ELR (cell line): ENCODE data around the gene NTN1.
A peak's percentile ranks its signal among the peaks of the same experiment; 100 is the strongest.
"Not testable (repeated sequence)": the region's sequence is repeated elsewhere in the genome, so short reads cannot be mapped to it uniquely, and the experiment has no call there.

Source experiments
- DNase-seq: peaks from one replicate; pipeline ENCODE4 v3.0.0-alpha.2; 2015; ENCODE audit warnings: low read depth

NTN1 gene

DNA sequence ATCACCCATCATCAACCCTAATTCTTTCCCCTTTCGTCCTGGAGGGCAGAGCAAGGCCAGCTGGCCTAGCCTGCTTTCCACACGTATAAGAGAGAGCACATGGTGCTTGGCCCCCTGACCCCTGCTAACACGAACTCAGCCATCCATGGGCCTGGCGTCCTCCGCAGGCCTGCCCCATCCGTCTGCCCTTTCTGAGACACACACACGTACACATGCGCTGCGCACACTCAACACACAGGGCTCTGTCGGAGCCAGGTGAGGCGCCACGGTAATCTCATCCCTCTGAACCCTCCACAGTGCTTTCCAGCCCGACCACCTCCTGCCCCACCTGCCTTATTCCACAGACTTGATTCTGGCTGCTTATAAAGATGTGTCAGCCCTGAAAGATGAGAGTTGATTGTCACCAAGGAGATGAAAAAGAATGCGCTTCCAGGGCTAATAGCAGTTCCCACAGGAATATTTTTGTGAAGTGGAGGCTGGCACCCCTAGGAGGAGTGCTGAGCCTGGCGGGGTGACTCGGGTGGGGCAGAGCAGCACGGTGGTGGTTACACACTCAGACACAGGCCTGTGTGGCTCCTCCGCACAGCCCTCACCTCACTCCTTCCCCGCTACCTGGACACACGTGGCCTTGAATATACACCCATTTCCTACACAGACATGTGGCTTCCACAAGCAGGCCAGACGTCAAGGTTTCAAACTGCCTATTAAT, 228.1 kb downstream of the NTN1 start:
- DNase-seq: no peak

DNA sequence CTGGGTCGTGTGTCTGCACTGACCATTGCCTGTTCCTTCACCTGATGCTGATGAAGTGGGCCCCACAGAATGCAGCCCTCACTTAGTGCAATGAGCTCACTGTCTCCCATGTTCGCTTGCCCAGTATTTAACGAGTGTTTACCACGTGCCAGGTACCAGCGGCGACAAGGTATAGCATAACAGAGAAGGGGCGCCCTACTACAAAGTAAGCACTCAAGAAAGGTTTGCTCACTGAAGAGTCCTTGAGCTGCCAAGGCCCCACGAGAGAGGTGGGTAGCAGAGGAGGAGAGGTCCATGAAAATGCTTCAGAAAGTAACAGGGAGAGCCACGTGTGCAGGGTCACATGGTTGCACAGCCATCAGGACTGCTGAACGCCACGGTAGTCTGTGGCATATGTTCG, 230.0 kb downstream of the NTN1 start:
- DNase-seq: no peak

DNA sequence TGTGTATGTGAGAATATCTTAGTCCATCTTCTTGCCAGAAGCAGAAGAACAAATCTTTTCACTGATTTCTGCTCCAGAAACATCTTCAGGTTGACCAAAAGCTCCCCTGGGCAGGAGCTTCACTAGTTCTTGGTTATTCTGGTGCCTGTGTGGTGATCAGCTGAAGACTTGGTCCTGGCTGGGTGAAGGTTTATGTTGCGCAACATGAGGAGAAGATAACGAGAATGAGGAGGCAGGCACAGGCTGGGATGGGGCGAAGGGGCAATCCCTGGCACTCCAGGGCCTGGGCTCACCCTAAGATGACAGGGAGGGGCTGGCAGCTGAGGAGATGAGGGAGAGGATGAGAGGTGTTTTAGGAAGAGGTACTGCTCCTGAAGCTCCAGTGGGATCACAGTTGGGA, 232.0 kb downstream of the NTN1 start:
- no peak for DNase-seq

DNA sequence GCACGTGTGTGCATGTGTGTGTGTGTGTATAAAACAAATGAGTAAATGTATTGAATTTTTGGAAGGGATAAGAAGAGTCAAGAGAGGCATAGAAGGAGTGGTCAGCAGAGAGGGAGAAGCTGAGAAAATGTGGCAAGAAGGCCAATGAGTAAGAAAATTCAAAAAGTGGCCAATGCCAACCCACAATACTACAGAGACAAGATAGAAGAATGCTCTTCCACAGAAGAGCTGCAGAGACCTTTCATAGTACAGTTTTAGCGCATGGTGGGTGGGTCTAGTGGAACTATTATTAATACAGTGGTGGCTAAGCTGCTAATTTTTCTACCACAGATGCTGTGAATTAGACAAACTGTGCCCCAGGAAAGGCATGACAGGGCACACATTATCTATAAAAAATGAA, 233.5 kb downstream of the NTN1 start:
- no peak for DNase-seq

DNA sequence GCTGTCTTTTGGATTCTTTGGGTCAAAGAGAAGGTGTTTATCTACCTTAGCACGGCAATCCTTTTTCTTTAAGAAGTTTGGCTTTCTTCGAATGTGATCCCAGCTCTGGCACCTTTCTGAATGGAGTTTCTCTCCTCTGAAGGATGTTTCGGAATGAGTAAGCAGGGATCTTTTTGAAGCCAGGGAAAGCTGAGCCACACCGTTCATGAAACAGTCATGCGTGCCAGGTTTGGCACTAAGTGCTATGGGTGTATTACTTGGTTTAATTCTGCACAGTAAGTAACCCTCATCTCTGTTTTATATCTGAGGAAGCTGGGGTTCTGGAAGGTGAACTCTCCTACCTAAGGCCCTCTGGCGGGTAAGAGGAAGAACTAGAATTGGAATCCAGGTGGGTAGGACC, 234.5 kb downstream of the NTN1 start:
- no peak for DNase-seq

DNA sequence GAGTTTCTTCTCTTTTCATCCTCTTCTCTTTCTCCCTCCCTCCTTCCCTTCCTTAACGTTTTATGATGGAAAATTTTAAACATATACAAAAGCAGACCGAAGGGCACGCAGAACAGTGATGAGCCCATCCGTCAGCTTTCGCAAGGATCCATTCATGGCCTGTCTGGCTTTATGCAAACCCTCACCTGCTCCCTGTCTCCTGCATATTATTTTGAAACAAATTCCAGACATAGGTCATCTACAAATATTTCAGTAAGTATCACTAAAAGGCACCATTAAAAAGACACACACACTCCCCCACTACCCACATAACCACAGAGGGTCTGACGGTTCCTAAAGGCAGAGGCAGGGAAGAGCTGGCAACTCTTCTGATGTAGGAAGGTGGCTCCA, 235.0 kb downstream of the NTN1 start:
- DNase-seq: no peak

DNA sequence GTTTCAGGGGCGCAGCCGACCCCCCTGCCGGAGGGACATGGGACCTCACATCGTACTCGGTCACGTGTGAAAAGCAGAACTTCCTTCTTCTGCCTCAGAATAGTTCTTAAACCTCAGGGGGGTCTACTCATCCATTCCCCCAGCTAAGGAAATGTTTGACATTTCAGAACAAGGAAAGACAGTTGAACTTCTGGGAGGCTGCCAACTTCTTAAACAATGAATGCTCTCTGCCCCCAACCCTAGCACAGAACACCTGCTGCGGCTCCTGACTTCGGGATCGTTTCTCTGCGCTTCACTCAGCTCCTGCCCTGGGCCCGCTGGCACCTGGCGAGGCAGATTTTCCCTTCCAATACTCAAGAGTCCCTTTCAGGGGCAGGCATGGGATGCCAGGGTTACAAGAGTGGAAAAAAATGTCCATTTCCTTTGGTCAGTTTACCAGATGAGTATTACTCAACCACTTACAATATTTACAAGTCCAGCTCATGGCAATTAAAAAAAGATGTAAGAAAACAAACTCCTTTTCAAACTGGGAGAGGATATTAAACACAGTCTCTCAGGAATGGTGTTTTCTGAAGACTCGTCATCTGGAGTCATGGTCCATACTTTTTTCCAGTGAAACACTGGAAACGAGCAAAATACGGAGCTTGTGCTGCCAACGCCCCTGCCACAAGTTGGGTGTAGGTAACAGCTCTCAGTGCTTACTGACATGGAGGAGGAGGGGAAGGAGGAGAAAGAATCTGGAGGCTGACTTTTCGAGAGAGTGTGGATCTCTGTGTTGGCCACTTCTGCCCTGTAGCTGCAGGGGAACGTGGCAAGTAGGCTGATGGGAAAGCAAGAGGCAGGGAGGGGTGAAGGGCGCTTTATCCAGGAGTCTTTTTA, 235.7 kb downstream of the NTN1 start:
- peak; percentile 6 for DNase-seq

DNA sequence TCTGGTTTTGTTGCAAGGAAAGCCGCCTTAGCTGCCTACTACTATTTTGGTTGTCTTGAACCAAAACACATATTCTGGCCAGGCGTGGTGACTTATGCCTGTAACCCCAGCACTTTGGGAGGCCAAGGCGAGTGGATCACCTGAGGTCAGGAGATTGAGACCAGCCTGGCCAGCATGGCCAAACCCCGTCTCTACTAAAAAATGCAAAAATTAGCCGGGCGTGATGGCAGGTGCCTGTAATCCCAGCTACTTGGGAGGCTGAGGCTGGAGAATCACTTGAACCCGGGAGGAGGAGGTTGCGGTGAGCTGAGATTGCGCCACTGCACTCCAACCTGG, 236.3 kb downstream of the NTN1 start:
- not testable (repeated sequence) for DNase-seq

DNA sequence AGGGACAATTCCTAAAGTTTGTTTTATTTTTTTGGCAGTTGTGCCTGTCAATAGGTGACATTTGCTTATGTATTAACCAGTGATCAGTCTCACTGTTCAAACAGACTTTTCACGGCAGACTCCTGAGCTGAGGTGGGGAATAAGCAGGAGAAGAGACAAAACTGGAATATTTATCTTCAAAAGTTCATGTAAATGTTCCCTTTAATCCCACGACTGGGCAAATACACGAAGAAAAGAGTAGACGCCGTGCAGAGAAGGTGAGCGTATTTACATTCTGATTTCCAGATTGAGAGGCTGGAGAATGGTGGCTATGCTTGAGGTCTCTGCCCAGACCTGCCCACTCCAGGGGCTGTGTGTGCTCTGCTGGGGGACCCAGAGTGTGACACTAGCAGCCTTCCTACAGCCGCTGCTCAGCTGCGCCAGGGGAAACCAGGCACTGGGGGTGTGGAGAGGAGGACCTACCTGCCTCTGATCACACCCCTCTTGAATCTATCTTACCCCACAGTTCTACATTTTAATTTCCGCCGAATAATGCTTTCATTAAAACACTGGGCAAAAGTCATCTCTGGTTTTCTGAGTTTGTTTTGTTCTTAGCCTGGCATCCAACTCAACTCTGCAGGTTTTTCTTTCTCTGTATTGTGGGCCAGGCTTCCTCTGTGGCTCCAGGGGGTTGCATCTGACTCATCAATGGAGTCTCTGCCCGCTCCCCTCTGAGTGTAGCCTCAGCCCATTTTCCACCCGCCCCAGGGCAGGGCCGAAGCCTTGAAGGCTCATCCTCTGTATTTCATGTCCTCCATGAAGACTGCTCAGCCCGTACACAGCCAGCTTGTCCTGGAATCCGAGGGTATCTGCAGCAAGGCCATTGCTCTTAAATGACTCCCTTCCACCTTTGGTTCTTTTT, 237.1 kb downstream of the NTN1 start:
- DNase-seq: no peak

DNA sequence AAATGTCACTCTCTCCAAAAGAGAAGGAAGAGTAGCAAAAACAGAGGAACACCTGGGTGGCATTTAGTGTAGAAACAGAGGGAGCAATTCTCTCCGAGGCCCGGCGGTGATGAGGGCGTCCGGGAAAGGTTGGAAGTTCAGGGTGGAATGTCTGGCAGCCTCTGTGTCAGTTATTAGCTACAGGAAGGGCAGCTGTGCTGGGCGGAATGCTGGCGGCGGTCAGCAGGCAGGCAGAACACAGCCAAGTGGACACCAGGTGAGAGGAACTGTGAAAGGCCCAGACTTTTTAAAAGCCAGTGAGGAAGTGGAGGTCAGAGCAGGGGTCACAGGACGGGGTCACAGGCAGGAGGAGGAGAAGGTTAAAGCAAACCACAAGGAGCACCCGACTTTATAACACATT, 238.1 kb downstream of the NTN1 start:
- no peak for DNase-seq

DNA sequence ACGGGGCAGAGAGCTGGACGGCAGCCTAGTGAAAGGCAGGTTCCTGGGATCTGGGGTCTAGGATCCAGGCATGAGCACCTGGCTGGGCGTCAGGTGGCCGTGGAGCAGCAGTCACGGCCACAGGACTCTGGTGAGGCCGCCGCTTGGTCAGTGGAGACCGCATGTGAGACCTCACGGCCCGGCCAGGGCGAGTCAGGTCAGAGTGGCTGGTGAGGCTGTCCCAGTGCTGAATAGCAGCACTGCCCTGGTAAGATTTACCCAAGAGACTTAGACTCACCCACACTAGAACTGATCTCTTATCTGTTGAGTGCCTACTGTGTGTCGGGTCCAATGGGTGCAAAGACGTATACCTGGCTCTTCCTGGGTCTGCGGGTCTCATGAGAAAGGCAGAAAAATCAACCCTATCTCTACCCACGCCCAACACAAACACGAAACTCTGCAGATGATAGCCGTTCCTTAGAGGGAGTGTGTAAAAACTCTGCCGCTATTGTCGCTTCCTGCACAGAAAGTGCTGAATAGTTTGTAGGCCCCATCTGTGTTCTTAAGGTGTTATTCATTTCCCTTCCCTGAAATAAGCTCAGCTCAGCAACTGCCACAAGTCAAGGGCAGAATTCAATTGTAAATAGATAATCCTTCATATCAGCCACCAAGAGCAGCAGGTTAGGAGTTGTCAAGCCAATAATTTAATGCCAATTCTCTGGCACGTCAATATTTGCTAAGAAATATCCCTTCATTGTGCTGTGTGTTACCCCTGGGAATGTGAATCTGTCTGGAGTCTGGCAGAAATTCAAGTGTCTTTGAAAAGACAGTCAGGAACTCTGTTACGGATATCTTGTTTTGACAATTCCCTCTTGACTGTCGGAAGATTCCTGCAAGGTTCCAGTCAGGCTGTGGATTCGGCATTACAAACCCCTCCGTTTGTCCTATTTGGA, 240.0 kb downstream of the NTN1 start:
- DNase-seq: no peak

DNA sequence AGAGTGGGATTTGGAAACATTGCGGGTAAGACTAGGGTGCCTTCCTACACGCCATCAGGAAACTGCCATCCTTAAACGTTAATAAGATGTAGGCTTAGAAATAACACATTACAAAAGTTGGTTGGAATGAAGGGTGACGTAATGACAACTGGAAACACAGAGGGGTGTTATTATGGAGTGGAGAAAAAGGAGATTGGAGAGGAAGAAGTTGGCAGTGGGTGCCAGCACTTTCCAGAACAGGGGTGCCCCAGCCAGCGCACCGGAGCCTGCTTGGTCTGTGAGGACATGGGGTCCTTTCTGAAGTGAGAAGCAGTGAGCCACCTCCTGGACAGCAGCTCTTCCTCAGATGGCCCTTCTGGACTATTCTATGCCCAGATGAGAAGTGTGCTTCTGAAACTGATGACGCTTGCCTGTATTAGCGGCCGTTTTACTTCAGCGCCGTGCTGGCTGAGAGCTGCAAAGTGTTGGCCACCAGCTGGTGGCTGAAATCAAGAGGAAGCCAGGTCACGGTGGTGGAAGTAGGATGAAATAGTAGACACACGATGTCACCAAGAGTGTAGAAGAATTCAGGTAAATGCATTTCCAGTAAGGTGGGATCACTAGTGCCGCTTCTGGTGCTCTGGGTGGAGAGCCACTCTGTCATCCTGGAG, 244.8 kb downstream of the NTN1 start:
- no peak for DNase-seq

DNA sequence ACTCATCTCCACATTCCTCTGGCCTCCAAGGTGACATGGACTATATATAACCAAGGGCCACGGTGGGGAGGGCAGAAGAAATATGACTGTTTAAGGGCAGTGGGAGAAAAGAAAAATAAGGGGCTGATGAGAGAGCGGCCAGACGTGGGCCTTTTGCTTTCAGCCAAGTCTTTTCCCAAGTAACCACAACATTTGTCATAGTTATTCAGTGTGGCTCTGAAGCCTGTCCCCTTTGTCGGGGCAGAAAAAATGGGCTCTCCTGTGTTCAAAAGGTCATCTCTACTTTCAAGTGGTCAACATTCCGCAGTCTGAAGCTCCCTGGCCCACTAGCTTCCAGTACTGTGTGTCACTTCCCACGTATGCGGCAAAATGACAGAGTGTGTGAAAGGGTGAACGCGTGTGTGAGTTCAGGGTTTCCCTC, 245.4 kb downstream of the NTN1 start:
- DNase-seq: no peak

DNA sequence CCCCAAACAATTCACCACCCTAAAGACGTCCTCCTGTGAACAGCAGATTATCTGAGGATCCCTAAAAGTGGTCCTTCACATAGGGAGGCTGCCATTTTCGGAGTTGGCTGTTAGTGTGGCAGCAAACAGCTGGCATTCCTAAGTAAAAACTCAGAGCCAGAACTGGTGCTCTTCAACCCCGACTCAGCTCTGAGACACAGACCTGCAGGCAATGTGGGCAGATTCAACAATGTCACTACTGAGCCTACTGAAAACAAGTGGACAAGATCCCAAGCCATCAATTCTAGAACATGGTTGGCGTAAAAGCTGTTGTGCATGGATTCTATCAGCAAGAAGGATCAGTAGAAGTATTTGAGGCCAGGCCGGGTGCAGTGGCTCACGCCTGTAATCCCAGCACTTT, 247.2 kb downstream of the NTN1 start:
- no peak for DNase-seq

DNA sequence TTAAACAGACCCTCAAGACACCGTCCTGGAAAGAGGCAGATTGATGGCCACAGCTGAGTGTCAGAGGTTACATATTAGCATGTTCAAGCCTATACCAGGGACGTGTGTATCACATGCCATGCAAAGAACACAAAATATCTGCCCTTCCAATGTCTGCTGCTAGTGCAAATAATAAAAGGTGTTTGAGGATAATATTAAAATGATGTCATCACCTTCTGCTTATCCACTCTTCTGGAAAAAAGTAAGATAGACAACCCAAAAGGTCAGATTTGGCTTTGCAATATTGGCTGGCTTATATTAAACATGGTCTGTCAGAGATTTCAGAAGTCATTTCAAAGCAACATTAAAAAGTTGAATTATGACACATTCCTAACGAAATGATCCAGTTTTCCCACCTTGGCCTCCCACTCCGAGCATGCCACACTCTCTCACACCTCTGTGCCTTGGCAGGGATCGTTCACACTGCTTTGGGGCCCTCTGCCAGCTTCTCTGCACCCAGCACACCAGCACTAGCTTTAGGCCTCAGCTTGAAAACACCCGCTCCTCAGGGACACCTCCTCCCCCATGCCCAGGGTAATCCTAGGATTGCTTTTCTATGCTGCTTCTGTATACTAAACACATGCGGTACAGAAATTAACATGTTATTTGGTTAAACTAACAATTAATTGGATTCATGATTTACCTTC, 248.2 kb downstream of the NTN1 start:
- no peak for DNase-seq

DNA sequence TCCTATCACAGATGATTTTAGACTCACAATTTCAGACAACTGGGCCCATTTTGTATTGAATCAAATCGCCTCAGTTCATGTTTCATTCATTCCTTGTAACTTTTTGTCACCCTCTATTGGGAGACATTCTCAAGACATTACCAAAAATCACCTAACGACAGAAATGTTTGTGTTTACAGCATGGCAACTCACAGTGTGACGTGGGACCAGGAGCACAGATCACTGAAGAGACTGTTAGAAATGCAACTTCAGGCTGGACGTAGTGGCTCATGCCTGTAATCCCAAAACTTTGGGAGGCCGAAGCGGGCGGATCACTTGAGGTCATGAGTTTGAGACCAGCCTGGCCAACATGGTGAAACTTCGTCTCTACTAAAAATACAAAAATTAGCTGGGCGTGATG, 249.6 kb downstream of the NTN1 start:
- no peak for DNase-seq

DNA sequence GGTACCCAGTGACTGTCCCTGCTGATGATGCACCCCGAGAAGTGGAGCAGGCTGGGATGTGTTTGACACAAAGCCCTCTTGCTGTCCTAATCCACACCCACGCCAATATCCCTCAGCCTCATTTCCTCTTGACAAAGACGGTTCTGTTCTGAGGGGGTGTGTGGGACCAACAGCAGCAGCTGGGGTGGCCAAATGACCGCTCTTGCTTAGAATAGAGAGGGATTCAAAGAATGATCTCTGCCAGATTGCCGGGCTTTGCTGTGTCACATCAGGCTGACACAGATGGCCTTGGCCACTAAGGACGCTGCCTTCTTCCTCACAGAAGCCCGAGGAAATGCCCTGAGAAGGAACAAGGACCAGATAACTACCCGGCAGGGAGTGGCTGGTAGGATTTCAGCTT, 250.7 kb downstream of the NTN1 start:
- no peak for DNase-seq

DNA sequence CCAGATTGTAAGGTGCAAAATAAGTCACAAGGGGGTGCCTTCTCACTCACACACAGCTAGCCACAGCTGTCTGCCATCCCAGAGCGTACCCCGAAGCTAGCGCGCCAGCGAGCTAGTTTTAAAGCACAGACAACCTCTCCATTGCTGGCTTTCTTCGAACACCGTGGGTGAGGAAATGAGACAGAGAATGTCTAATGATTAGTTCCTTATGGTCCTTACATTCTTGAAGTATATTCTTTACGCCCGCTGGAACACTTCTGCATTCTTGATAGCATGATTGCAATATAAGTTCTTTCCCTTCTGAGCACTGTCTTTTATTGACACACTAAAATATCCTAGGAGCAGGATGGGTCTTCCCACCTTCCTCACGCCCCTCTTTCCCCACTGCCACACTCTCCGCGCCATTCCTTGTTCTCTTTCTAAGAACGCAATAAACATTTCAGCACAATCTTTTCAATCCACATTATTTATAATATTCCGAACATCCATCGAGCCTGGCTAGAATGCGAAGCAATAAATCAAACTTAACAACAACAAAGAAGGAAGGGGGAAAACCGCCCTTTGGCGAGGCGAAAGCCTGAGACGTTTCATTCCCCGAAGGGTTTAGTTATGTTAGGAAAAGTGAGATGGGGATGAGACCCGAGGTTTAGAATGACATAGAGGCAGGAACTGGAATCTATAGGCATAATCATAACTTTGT, 251.3 kb downstream of the NTN1 start:
- no peak for DNase-seq

DNA sequence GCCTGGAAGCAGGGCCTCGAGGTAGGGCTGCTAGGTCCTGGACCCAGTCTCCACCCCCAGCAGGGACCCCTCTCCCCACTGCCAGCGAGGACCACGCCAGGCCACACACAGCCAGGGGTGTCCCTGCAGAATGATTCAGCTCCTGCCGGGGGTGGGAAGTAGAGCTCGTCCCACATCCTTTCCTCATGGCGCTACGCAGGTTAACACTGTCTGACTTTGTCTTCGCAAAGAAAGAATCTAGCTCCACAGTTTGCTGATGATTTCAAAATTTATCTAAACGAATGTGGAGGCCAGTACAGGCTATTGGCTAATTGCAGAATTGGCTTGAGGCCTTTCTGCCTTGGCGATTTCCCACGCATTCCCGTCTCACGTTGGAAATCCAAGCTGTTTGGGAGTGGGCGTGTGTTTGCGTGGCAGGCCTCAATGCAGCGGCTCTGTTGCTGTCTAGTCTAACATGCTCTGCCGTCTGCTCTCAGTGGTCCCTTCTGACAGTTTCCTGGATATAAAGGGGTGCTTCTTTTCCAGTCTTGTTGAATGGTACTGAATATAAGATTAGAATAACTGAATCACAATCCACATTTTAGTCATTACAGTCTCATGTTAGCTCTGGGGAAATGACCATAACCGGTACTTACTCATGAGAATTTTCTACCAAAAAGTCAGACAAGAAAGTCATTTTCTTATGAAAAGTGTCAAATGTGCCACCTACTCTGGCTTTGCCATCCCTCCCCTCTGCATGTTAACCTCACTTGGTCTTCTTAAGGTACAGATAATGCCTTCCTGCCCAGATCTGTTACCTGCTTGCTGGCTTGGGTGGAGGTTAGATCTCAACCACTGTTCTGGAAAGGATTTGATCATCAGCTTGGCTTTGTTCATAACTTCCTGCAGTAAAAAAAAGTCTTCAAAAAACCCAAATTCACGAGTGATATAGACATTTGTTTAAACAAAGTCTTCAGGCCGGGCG, 252.4 kb downstream of the NTN1 start:
- no peak for DNase-seq
